ENCODE data around the gene NCKAP5.

NCKAP5 gene

GRCh38 chr2:132752421-132753206 is 815.6 kb downstream of the NCKAP5 start:
- DNase-seq (ENCODE audit: low spot score), result no peak

- no peak for DNase-seq (ENCODE audit: low spot score)
These were observed 816.4 kb downstream of the NCKAP5 start for GRCh38 chr2:132751836-132752235.

- DNase-seq (ENCODE audit: low spot score), result no peak
These were observed 817.7 kb downstream of the NCKAP5 start for GRCh38 chr2:132750606-132751005.

DNA sequence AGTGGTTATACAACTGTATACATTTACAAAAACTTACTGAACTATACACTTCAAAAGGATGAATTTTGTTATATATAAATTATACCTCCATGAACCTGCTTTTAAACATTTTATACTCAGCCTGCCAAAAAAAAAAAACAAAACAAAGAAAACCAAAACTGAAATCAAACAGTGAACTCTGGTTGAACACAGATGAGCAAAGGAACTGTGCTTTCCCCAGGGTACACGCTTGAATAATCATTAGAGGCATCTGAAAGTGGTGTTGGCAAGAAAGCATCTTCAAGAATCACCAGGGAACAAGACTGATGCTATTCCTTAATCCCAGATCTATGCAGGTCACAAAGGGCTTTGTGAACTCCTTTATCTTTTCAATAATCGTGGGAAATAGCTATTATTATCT is 821.2 kb downstream of the NCKAP5 start:
- DNase-seq (ENCODE audit: low spot score), result no peak

DNA sequence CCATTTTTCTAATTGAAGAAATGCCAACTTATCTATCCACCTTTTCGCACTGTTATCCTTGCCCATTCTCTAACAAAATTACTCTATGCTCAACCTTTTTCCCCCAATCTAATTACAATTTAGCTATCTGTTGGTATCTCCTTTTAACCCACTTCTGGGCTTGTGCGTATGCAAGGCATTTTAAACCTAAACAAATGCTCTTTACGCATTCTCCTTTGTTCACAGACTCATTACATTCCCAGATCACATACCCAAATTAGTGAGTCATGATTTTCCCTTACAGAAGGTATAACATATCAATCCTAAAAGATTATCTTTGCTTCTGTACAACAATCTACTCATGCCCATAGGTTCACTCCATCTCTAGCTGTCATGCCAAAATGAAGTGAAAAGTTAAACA is 826.5 kb downstream of the NCKAP5 start:
- DNase-seq (ENCODE audit: low spot score), result no peak

DNA sequence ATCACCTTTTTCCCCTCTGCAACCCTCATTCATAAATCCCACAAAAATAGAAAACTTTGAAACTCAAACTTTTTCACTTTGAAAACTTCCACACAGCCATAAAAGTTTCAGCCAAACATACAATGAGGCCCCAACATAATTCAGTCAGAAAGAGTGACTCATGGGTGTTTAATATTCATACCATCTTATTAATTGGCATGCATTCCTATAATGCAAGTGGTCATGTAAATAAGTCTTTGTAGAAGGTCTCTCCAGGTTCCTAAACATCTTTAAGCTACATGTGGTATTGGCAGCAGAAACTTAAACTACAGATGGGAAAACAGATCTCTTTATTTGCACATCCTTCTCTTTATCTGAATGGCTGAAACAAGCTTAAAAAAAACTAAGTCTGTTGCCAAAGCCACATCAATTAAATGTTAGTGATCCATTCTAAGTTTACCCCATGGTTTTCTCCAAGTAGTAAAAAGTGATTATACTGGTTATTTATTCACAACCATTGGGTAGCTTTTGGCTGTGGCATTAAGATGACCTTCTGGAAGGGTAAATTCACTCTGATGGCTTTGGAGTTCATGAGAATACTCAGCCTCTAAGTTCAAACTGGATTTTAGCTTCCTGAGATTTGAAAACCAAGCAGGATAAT is 828.1 kb downstream of the NCKAP5 start:
- DNase-seq (ENCODE audit: low spot score), result no peak

- DNase-seq (ENCODE audit: low spot score), result no peak
These were observed 830.0 kb downstream of the NCKAP5 start for GRCh38 chr2:132738223-132738622.

- DNase-seq (ENCODE audit: low spot score), result no peak
These were observed 832.2 kb downstream of the NCKAP5 start for GRCh38 chr2:132736059-132736458.

- DNase-seq (ENCODE audit: low spot score), result no peak
These were observed 833.3 kb downstream of the NCKAP5 start for GRCh38 chr2:132734961-132735360.

- DNase-seq (ENCODE audit: low spot score), result no peak
These were observed 835.2 kb downstream of the NCKAP5 start for GRCh38 chr2:132733094-132733493.

GRCh38 chr2:132732694-132733093 is 835.6 kb downstream of the NCKAP5 start:
- DNase-seq (ENCODE audit: low spot score), result no peak

- no peak for DNase-seq (ENCODE audit: low spot score)
These were observed 836.8 kb downstream of the NCKAP5 start for GRCh38 chr2:132731441-132731840.

- no peak for DNase-seq (ENCODE audit: low spot score)
These were observed 837.7 kb downstream of the NCKAP5 start for GRCh38 chr2:132730611-132731010.

DNA sequence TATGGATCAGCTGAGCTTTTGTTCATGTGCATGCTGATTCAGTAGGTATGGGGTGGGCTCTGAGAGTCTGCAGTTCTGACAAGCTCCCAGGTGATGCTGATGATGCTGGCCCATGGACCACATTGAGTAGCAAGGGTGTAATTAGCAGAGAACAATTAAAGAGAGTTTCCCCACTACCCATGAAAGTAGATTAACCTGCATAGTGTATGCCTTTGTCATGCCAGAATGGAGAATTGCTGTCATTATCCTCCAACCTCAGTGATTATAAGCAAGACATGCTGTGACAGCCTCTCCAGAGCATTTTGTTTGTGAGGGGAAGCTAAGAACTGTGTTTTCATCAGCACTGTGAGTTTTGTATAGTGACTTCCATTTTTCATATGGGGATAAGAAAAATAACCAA is 838.7 kb downstream of the NCKAP5 start:
- DNase-seq (ENCODE audit: low spot score), result no peak

GRCh38 chr2:132726155-132726554 is 842.1 kb downstream of the NCKAP5 start:
- DNase-seq (ENCODE audit: low spot score), result no peak

GRCh38 chr2:132725748-132726147 is 842.5 kb downstream of the NCKAP5 start:
- DNase-seq (ENCODE audit: low spot score), result no peak

- DNase-seq (ENCODE audit: low spot score), result no peak
These were observed 843.1 kb downstream of the NCKAP5 start for GRCh38 chr2:132725148-132725547.

DNA sequence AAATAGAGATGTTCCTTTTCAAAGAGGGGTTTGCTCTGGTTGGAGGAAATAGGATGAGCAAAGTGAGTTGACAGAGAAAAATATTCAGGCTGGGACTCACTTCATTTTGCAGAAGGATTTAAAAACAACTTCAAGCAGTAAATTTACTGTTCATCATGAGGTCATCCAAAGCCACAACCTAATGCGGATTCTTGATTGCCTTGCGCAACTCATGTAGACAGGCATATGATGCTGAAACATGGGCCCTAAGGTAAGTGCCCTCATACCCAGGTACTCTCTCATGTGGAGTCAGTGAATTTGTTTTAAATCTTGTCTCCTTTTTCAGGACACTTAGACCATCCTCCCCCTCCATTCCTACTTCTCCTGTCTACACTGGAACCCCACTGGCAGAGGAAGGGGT is 846.3 kb downstream of the NCKAP5 start:
- DNase-seq (ENCODE audit: low spot score), result no peak

GRCh38 chr2:132720393-132720792 is 847.9 kb downstream of the NCKAP5 start:
- DNase-seq (ENCODE audit: low spot score), result no peak

DNA sequence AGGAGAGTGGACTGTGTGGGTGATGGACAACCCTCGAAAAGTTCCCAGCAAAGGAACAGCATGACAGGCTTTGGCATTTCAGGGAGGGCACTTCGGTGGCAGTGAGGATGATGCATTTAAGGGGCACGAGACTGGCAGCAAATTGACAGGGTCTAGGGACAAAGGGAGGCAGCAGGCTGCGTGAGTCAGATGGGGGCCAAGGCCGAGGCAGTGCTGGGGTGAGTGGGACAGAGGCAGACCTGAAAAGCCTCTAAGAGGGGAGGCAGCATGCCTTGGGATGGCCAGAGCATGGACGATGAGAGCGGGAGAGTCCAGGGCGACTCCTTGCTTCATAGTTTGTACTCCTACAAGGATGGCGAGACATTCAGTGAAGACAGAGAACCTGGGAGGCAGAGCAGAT is 848.8 kb downstream of the NCKAP5 start:
- DNase-seq (ENCODE audit: low spot score), result no peak

- DNase-seq (ENCODE audit: low spot score), result no peak
These were observed 851.3 kb downstream of the NCKAP5 start for GRCh38 chr2:132716954-132717353.

GRCh38 chr2:132715386-132716351 is 852.6 kb downstream of the NCKAP5 start:
- no peak for DNase-seq (ENCODE audit: low spot score)

DNA sequence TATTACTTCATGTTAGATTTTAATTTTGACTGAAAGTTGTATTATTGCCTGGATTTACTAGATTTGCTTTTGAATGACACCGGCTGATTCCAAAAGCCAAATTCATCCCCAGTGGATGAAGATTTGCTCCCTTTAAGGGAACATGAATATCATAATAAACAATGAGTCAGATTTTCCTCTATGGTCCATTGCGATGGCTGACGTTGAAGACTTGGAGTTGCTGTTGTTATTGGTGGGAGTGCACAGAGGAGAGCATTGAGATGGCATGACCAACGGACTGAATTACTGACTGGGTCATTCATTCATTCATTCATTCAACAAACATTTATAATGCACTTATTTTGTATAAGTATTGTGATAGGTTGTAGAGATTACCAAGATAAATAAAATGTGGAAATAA is 864.9 kb downstream of the NCKAP5 start:
- DNase-seq (ENCODE audit: low spot score), result no peak

Data from HuH-7.5 (cell line).